ENCODE data around the gene CDC73. TPM values are rescaled to one million over a fixed set of nuclear protein-coding genes. Genes with fewer than 3 reads are reported as not detected.
A peak's percentile ranks its signal among the peaks of the same experiment; 100 is the strongest.

CDC73 gene
- total and polyA plus RNA-seq, 10 of the 15 experiments (the other 5 are each of a cell fraction or from before 2014, with no cell fraction given), result 10.6 to 43.4 (median 21.7) TPM

GRCh38 chr1:193270996-193271395 lies 149.2 kb downstream of the CDC73 start (continued):
- no peak for TF ChIP-seq IKZF1 (conservative IDR thresholded peaks at IDR 0.05)
- peak; percentile 94 for TF ChIP-seq RUNX3 (IDR thresholded peaks at IDR 0.05; ENCODE audit: low read length)
- no peak for TF ChIP-seq EGR1 (IDR thresholded peaks at IDR 0.05; ENCODE audit: borderline replicate concordance in 1 of 2, low read depth in 2 of 2, low read length in 2 of 2)
- TF ChIP-seq SREBF1 (IDR thresholded peaks at IDR 0.05; ENCODE audit: low read length), result no peak
- TF ChIP-seq JUND (IDR thresholded peaks at IDR 0.05; ENCODE audit: low read depth, low read length), result no peak

- CTCF ChIA-PET, result no interaction called here
- POLR2A ChIA-PET, result no interaction called here
- DNase-seq (ENCODE audit: low read depth, low spot score), result no peak
- Histone ChIP-seq H2AFZ (ENCODE audit: control insufficient read depth, low read depth, low read length) (no peak overlapping the region), H3K79me2 (ENCODE audit: control insufficient read depth, insufficient read depth, low read length) (no peaks in the 10 kb centered on the region), H3K4me2 (ENCODE audit: control insufficient read depth, insufficient read depth) (no peak overlapping the region), H3K9me3 (replicated peaks; ENCODE audit: control insufficient read depth, insufficient read depth, low read length) (no peaks in the 10 kb centered on the region; the same call in 2 of the 3 replicates), H3K36me3 (ENCODE audit: control insufficient read depth in 2 of 2, insufficient read depth in 2 of 2, low read length in 1 of 2) (no peaks in the 10 kb centered on the region), H3K4me3 (no peak overlapping the region), H4K20me1 (ENCODE audit: control insufficient read depth, insufficient read depth) (no peaks in the 10 kb centered on the region), H3K27ac (ENCODE audit: control insufficient read depth, insufficient read depth) (no peak overlapping the region), H3K9ac (ENCODE audit: control insufficient read depth, insufficient read depth, low read length) (no peak overlapping the region), H3K27me3 (replicated peaks in 1 of 2; ENCODE audit: control insufficient read depth in 2 of 2, insufficient read depth in 2 of 2, low read length in 1 of 2) (no peaks in the 10 kb centered on the region), H3K4me1 (ENCODE audit: control insufficient read depth, insufficient read depth, low read length) (no peaks in the 10 kb centered on the region)
- WGBS (ENCODE audit: insufficient coverage, insufficient replicate concordance, low lambda C conversion rate, missing lambda C conversion rate), result 83% methylated on average over 5 of the region's 5 CpGs
- no peak for FAIRE-seq
- RAD21 ChIA-PET (ENCODE audit: unreplicated experiment), result no interaction called here
- BruUV-seq (replicated peaks), result no TSS peak
- intact Hi-C loops (cut with micrococcal nuclease; ENCODE audit: unreplicated experiment) (no loop called here), in situ Hi-C loops (cut with MboI) (no loop called here)
- no peak; the same call in 2 of the 3 replicates for ATAC-seq
- SMC1A ChIA-PET (ENCODE audit: uncharacterized antibody, unreplicated experiment), result no interaction called here
- TF ChIP-seq SREBF1 (IDR thresholded peaks at IDR 0.05; ENCODE audit: low read length), result no peak
- TF ChIP-seq, protein P1, sequence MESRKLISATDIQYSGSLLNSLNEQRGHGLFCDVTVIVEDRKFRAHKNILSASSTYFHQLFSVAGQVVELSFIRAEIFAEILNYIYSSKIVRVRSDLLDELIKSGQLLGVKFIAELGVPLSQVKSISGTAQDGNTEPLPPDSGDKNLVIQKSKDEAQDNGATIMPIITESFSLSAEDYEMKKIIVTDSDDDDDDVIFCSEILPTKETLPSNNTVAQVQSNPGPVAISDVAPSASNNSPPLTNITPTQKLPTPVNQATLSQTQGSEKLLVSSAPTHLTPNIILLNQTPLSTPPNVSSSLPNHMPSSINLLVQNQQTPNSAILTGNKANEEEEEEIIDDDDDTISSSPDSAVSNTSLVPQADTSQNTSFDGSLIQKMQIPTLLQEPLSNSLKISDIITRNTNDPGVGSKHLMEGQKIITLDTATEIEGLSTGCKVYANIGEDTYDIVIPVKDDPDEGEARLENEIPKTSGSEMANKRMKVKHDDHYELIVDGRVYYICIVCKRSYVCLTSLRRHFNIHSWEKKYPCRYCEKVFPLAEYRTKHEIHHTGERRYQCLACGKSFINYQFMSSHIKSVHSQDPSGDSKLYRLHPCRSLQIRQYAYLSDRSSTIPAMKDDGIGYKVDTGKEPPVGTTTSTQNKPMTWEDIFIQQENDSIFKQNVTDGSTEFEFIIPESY (IDR thresholded peaks at IDR 0.05), result no peak
- TF ChIP-seq RB1 (IDR thresholded peaks at IDR 0.05; ENCODE audit: borderline replicate concordance), result no peak
- TF ChIP-seq NR2C2 (IDR thresholded peaks at IDR 0.05; ENCODE audit: borderline replicate concordance, control insufficient read depth, insufficient read length, low read depth), result no peak
- no peak for TF ChIP-seq DPF2 (IDR thresholded peaks at IDR 0.05)
- TF ChIP-seq, protein P2, sequence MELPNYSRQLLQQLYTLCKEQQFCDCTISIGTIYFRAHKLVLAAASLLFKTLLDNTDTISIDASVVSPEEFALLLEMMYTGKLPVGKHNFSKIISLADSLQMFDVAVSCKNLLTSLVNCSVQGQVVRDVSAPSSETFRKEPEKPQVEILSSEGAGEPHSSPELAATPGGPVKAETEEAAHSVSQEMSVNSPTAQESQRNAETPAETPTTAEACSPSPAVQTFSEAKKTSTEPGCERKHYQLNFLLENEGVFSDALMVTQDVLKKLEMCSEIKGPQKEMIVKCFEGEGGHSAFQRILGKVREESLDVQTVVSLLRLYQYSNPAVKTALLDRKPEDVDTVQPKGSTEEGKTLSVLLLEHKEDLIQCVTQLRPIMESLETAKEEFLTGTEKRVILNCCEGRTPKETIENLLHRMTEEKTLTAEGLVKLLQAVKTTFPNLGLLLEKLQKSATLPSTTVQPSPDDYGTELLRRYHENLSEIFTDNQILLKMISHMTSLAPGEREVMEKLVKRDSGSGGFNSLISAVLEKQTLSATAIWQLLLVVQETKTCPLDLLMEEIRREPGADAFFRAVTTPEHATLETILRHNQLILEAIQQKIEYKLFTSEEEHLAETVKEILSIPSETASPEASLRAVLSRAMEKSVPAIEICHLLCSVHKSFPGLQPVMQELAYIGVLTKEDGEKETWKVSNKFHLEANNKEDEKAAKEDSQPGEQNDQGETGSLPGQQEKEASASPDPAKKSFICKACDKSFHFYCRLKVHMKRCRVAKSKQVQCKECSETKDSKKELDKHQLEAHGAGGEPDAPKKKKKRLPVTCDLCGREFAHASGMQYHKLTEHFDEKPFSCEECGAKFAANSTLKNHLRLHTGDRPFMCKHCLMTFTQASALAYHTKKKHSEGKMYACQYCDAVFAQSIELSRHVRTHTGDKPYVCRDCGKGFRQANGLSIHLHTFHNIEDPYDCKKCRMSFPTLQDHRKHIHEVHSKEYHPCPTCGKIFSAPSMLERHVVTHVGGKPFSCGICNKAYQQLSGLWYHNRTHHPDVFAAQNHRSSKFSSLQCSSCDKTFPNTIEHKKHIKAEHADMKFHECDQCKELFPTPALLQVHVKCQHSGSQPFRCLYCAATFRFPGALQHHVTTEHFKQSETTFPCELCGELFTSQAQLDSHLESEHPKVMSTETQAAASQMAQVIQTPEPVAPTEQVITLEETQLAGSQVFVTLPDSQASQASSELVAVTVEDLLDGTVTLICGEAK (IDR thresholded peaks at IDR 0.05; ENCODE audit: borderline replicate concordance), result no peak
These were observed 153.9 kb downstream of the CDC73 start for GRCh38 chr1:193275773-193276172.
